Neural progenitor cell (in vitro differentiated cells): ENCODE data around the gene MAGEB10. TPM values are rescaled to one million over a fixed set of nuclear protein-coding genes. Genes with fewer than 3 reads are reported as not detected.

ENCODE experiments used
- DNase-seq: peaks from one replicate; pipeline ENCODE4 v3.0.0-alpha.2; 2016; ENCODE audit warnings: low spot score
- H2AFZ ChIP-seq: fragments of 200-600 bp; sonication (generic); replicated peaks from 2 replicates; pipeline ENCODE4 v1.6.1; 2016; ENCODE audit warnings: antibody characterized with exemption
- H3F3A ChIP-seq: fragments of 200-600 bp; sonication (generic); 2 replicates; pipeline ENCODE4 v1.6.1; 2016; ENCODE audit warnings: antibody characterized with exemption, low read depth
- H3K27ac ChIP-seq: fragments of 200-600 bp; sonication (generic); 2 replicates; pipeline ENCODE4 v1.5.1; 2016; ENCODE audit warnings: mild to moderate bottlenecking
- H3K27me3 ChIP-seq: fragments of 200-600 bp; sonication (generic); 2 replicates; pipeline ENCODE4 v1.6.1; 2016; ENCODE audit warnings: mild to moderate bottlenecking, moderate library complexity
- H3K36me3 ChIP-seq: fragments of 200-600 bp; sonication (generic); 2 replicates; pipeline ENCODE4 v1.5.1; 2016
- H3K4me1 ChIP-seq: fragments of 200-600 bp; sonication (generic); 2 replicates; pipeline ENCODE4 v1.6.1; 2016; ENCODE audit warnings: mixed run types
- H3K4me2 ChIP-seq: fragments of 200-600 bp; sonication (generic); 2 replicates; pipeline ENCODE4 v1.6.1; 2016
- H3K4me3 ChIP-seq: fragments of 200-600 bp; sonication (generic); 2 replicates; pipeline ENCODE4 v1.5.1; 2016
- H3K79me2 ChIP-seq: fragments of 200-600 bp; sonication (generic); 2 replicates; pipeline ENCODE4 v1.6.1; 2016; ENCODE audit warnings: low read depth
- H3K9ac ChIP-seq: fragments of 200-600 bp; sonication (generic); 2 replicates; pipeline ENCODE4 v1.6.1; 2016
- H3K9me3 ChIP-seq: fragments of 200-600 bp; sonication (generic); 2 replicates; pipeline ENCODE4 v1.5.1; 2016; ENCODE audit warnings: low read depth
- H4K20me1 ChIP-seq: fragments of 200-600 bp; sonication (generic); 2 replicates; pipeline ENCODE4 v1.6.1; 2016; ENCODE audit warnings: low read depth
- H3K27ac Mint-ChIP-seq: 3 replicates; pipeline ENCODE4 v1.8.0; 2021; ENCODE audit warnings: mixed read lengths
- H3K27me3 Mint-ChIP-seq: 2 replicates; pipeline ENCODE4 v1.8.0; 2022; ENCODE audit warnings: low read depth, mild to moderate bottlenecking, inconsistent platforms, moderate library complexity, mixed read lengths; ENCODE audit not compliant: insufficient read depth
- H3K36me3 Mint-ChIP-seq: 3 replicates; pipeline ENCODE4 v1.8.0; 2021; ENCODE audit warnings: mixed read lengths
- H3K4me1 Mint-ChIP-seq: 3 replicates; pipeline ENCODE4 v1.8.0; 2021; ENCODE audit warnings: mixed read lengths
- H3K4me3 Mint-ChIP-seq: 3 replicates; pipeline ENCODE4 v1.8.0; 2021; ENCODE audit warnings: mild to moderate bottlenecking, moderate library complexity, mixed read lengths
- H3K9me3 Mint-ChIP-seq: 3 replicates; pipeline ENCODE4 v1.8.0; 2020; ENCODE audit warnings: mixed read lengths
- EZH2 ChIP-seq: fragments of 200-600 bp; sonication (generic); IDR thresholded peaks from 2 replicates; pipeline ENCODE4 v1.6.1; 2017; ENCODE audit warnings: antibody characterized with exemption, mild to moderate bottlenecking, moderate library complexity
- EZH2phosphoT487 ChIP-seq: fragments of 200-600 bp; sonication (generic); IDR thresholded peaks from 2 replicates; pipeline ENCODE4 v1.6.1; 2017; ENCODE audit warnings: antibody characterized with exemption
- total RNA-seq: library from RNA; depleted of rRNA; stranded (reverse); fragments of >200 nt; gene quantifications from 2 replicates; pipeline ENCODE4 v1.2.3, GENCODE V29; 2015; ENCODE audit warnings: low replicate concordance
- TF ChIP-seq, protein P1 (sequence below): fragments of 200-600 bp; sonication (generic); IDR thresholded peaks from 2 replicates; pipeline ENCODE4 v1.5.1; 2017; ENCODE audit warnings: antibody characterized with exemption, mild to moderate bottlenecking

Gene MAGEB10
- total RNA-seq, 1 donor from 2014 or later, result not detected

DNA sequence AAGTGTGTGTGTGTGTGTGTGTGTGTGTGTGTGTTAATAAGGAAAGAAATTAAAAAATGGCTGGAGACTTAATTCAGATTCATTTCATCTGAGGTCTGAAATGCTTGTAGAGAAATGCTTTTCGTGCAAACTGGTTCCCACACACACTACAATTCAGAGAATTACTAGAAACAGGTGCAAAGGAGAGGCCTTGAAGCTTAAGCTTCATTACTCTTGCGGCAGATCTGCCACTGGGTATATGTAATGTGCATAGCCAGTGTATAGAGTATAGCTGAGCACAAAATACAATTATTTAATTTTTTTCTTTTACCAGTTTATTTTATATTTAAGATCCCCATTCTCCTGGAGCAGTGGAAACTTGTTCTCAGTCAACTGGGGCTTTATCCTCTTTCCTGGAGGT lies 31.8 kb upstream of the MAGEB10 start:
- no peak overlapping the region for H3K27ac Mint-ChIP-seq
- H3K4me2 ChIP-seq, result no peak overlapping the region
- no peaks in the 10 kb centered on the region for H3K27me3 ChIP-seq
- H3K4me3 Mint-ChIP-seq, result no peak overlapping the region
- no peak overlapping the region for H3K9ac ChIP-seq
- no peaks in the 10 kb centered on the region for H3K36me3 ChIP-seq
- no peaks in the 10 kb centered on the region for H3K9me3 Mint-ChIP-seq
- H3K79me2 ChIP-seq, result no peaks in the 10 kb centered on the region
- H3K4me1 Mint-ChIP-seq, result no peaks in the 10 kb centered on the region
- H3K4me3 ChIP-seq, result no peak overlapping the region
- no peak for TF ChIP-seq EZH2
- TF ChIP-seq, protein P1, sequence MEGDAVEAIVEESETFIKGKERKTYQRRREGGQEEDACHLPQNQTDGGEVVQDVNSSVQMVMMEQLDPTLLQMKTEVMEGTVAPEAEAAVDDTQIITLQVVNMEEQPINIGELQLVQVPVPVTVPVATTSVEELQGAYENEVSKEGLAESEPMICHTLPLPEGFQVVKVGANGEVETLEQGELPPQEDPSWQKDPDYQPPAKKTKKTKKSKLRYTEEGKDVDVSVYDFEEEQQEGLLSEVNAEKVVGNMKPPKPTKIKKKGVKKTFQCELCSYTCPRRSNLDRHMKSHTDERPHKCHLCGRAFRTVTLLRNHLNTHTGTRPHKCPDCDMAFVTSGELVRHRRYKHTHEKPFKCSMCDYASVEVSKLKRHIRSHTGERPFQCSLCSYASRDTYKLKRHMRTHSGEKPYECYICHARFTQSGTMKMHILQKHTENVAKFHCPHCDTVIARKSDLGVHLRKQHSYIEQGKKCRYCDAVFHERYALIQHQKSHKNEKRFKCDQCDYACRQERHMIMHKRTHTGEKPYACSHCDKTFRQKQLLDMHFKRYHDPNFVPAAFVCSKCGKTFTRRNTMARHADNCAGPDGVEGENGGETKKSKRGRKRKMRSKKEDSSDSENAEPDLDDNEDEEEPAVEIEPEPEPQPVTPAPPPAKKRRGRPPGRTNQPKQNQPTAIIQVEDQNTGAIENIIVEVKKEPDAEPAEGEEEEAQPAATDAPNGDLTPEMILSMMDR, result no peak
- no peak for TF ChIP-seq EZH2phosphoT487
- H2AFZ ChIP-seq, result no peak overlapping the region
- no peak for DNase-seq
- H3K9me3 ChIP-seq, result no peaks in the 10 kb centered on the region
- no peak overlapping the region for H3K27ac ChIP-seq
- no peaks in the 10 kb centered on the region for H3F3A ChIP-seq
- no peaks in the 10 kb centered on the region for H3K36me3 Mint-ChIP-seq
- H3K4me1 ChIP-seq, result no peaks in the 10 kb centered on the region
- no peaks in the 10 kb centered on the region for H4K20me1 ChIP-seq
- H3K27me3 Mint-ChIP-seq, result no peaks in the 10 kb centered on the region

DNA sequence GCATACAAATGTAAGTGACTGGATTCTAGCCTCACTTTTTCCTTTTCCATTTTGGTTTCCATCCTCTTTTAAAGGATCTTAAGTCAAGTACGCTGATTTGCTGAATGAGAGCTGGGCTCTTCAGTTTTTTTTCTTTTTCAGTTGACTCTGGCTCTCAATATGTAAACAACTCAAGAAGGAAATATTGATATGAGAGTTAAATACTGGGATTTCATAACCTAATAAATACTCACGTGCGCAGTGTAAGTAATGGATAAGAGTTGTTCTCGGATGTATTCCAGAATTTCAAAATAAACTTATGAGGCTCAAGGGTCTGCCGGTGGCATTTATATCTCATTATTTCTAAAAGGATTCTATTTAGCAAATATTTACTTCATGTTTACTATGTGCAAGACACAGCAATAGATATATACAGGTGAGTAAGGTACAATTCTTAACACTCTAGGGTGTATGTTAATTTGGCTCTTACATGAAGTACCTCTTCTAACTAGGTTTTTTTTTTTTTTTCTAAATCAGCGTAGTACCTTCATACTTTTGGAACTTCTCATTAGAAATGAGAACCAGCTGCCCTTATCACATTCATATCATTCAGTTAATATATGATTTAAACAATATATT lies 11.0 kb upstream of the MAGEB10 start:
- H2AFZ ChIP-seq, result no peak overlapping the region
- H3K27ac Mint-ChIP-seq, result no peak overlapping the region
- no peak overlapping the region for H3K9ac ChIP-seq
- no peaks in the 10 kb centered on the region for H3K4me1 ChIP-seq
- no peaks in the 10 kb centered on the region for H3K27me3 ChIP-seq
- H3K9me3 ChIP-seq, result no peaks in the 10 kb centered on the region
- no peak for DNase-seq
- no peaks in the 10 kb centered on the region for H3F3A ChIP-seq
- no peak overlapping the region for H3K27ac ChIP-seq
- peaks cover 2% of the 10 kb centered on the region for H3K27me3 Mint-ChIP-seq
- no peaks in the 10 kb centered on the region for H3K36me3 ChIP-seq
- H3K4me2 ChIP-seq, result no peak overlapping the region
- H3K79me2 ChIP-seq, result no peaks in the 10 kb centered on the region
- H3K4me1 Mint-ChIP-seq, result no peaks in the 10 kb centered on the region
- H3K4me3 ChIP-seq, result no peak overlapping the region
- no peak overlapping the region for H3K4me3 Mint-ChIP-seq
- TF ChIP-seq EZH2phosphoT487 (no peak), EZH2 (no peak)
- TF ChIP-seq, protein P1, result no peak
- no peaks in the 10 kb centered on the region for H3K36me3 Mint-ChIP-seq
- no peaks in the 10 kb centered on the region for H4K20me1 ChIP-seq
- no peaks in the 10 kb centered on the region for H3K9me3 Mint-ChIP-seq

DNA sequence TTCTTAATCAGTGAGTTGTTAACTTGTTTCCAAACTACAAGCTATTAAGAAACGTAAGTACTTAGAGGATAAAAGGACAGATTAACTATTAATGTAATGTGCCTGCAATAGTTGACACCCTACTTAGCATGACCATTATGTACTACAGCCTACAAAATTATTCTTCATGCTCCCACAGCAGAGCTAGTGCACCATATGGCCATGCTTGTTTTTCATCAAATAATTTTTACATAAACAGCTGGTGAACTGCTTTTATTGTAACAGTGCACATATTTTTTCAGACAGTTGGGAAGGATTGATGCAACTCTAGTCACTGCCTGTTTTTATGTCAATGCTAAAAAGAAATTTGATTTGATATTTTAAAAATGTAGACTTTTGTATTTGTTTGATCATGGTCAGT lies 10.2 kb upstream of the MAGEB10 start:
- Histone ChIP-seq H3F3A (no peaks in the 10 kb centered on the region), H3K9me3 (peaks cover 4% of the 10 kb centered on the region), H3K4me2 (no peak overlapping the region), H3K79me2 (no peaks in the 10 kb centered on the region), H3K36me3 (no peaks in the 10 kb centered on the region), H3K27ac (no peak overlapping the region), H3K9ac (no peak overlapping the region), H3K27me3 (no peaks in the 10 kb centered on the region), H3K4me1 (no peaks in the 10 kb centered on the region), H2AFZ (no peak overlapping the region), H4K20me1 (no peaks in the 10 kb centered on the region), H3K4me3 (no peak overlapping the region)
- H3K27ac Mint-ChIP-seq, result no peak overlapping the region
- H3K4me1 Mint-ChIP-seq, result no peaks in the 10 kb centered on the region
- peaks cover 2% of the 10 kb centered on the region for H3K27me3 Mint-ChIP-seq
- no peak for DNase-seq
- no peak overlapping the region for H3K4me3 Mint-ChIP-seq
- no peaks in the 10 kb centered on the region for H3K36me3 Mint-ChIP-seq
- H3K9me3 Mint-ChIP-seq, result no peaks in the 10 kb centered on the region
- TF ChIP-seq EZH2phosphoT487, result no peak
- no peak for TF ChIP-seq EZH2
- TF ChIP-seq, protein P1, result no peak
